Osteocyte (in vitro differentiated cells): ENCODE results near the gene RNASE9. TPM values are rescaled to one million over a fixed set of nuclear protein-coding genes. Genes with fewer than 3 reads are reported as not detected.

ENCODE experiments used
- DNase-seq: peaks from one replicate; pipeline ENCODE4 v3.0.0; 2021; ENCODE audit warnings: mixed read lengths; ENCODE audit not compliant: unreplicated experiment; ENCODE audit errors: extremely low spot score
- H3K27ac Mint-ChIP-seq: one replicate; pipeline ENCODE4 v1.8.0; 2021; ENCODE audit warnings: mild to moderate bottlenecking, mixed read lengths; ENCODE audit not compliant: unreplicated experiment
- H3K27me3 Mint-ChIP-seq: one replicate; pipeline ENCODE4 v1.8.0; 2021; ENCODE audit warnings: mixed read lengths; ENCODE audit not compliant: unreplicated experiment
- H3K36me3 Mint-ChIP-seq: one replicate; pipeline ENCODE4 v1.8.0; 2021; ENCODE audit warnings: mixed read lengths; ENCODE audit not compliant: unreplicated experiment
- H3K4me1 Mint-ChIP-seq: one replicate; pipeline ENCODE4 v1.8.0; 2021; ENCODE audit warnings: mixed read lengths; ENCODE audit not compliant: unreplicated experiment
- H3K4me3 Mint-ChIP-seq: one replicate; pipeline ENCODE4 v1.8.0; 2021; ENCODE audit warnings: mild to moderate bottlenecking, moderate library complexity, mixed read lengths; ENCODE audit not compliant: unreplicated experiment
- H3K9me3 Mint-ChIP-seq: one replicate; pipeline ENCODE4 v1.8.0; 2021; ENCODE audit warnings: mixed read lengths; ENCODE audit not compliant: unreplicated experiment
- total RNA-seq: library from RNA; stranded (reverse); gene quantifications from 2 replicates; pipeline ENCODE4 v1.2.1, GENCODE V29; 2021
- TF ChIP-seq, protein P1 (sequence below): fragments of 200-600 bp; sonication (generic); IDR thresholded peaks from 2 replicates; pipeline ENCODE4 v1.5.0; 2021; ENCODE audit warnings: antibody characterized with exemption, mild to moderate bottlenecking, moderate library complexity

RNASE9 gene
- total RNA-seq, 1 donor from 2014 or later, result not detected

DNA sequence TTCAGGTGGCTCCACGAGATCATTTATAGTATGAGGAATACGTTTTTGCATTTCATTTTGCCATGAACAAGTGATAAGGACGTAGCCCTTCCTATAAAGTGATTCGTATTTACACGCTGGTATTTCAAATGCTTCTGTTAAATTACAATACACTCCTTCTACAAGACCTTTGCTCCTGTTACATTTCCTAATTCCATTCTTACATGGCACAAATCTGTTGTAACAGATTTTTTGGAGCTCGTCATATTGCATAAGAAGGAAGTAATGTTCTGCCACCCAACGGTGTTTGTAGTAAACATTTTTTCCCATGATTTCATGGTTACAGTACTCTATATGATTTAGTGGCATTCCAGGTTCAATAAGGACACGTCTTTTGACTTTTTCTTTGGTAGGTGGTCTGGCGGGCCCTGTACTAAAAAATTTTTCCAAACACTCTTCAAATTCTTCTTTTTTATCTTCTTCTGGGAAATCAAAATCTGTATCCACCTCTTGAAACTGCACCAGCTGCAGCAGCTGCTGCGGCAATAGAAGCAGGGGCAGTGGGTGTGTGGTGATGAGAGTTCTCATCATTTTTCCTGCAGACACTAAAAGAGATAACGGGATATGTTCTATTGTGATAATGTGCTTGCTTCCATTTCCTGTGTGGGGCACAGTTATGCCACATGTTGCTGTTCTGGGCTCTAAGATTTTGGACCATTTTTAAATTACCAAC, 4.2 kb downstream of the RNASE9 start:
- no peak for DNase-seq
- TF ChIP-seq, protein P1, sequence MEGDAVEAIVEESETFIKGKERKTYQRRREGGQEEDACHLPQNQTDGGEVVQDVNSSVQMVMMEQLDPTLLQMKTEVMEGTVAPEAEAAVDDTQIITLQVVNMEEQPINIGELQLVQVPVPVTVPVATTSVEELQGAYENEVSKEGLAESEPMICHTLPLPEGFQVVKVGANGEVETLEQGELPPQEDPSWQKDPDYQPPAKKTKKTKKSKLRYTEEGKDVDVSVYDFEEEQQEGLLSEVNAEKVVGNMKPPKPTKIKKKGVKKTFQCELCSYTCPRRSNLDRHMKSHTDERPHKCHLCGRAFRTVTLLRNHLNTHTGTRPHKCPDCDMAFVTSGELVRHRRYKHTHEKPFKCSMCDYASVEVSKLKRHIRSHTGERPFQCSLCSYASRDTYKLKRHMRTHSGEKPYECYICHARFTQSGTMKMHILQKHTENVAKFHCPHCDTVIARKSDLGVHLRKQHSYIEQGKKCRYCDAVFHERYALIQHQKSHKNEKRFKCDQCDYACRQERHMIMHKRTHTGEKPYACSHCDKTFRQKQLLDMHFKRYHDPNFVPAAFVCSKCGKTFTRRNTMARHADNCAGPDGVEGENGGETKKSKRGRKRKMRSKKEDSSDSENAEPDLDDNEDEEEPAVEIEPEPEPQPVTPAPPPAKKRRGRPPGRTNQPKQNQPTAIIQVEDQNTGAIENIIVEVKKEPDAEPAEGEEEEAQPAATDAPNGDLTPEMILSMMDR, result no peak
- H3K27ac Mint-ChIP-seq, result no peak overlapping the region

DNA sequence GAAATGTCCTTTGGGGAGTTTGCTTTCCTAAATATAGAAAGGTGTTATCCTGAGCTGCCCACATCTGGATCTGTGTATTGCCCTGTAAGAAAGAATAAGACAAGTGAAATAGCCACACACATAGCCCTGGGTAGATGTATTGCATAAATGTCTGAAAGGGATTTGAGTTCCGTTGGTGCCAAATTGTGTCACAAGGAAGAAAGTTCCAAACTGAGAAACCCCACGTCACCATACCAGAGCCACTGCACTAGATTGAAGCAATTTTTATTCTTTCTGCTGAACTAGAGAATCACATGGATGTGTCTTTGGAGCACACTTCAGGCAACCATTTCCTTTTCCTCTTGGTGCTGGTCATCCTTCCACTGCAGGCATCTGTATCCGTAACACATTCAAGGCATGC, 5.0 kb downstream of the RNASE9 start:
- Mint-ChIP-seq H3K4me3 (no peak overlapping the region), H3K27me3 (peaks cover 9% of the 10 kb centered on the region), H3K4me1 (no peaks in the 10 kb centered on the region), H3K36me3 (no peaks in the 10 kb centered on the region), H3K27ac (no peak overlapping the region), H3K9me3 (no peaks in the 10 kb centered on the region)
- TF ChIP-seq, protein P1, result no peak
- no peak for DNase-seq

More for the DNA sequence above, 4.2 kb downstream of the RNASE9 start:
- no peaks in the 10 kb centered on the region for H3K9me3 Mint-ChIP-seq
- no peaks in the 10 kb centered on the region for H3K36me3 Mint-ChIP-seq
- H3K4me1 Mint-ChIP-seq, result no peaks in the 10 kb centered on the region
- no peak overlapping the region for H3K4me3 Mint-ChIP-seq
- H3K27me3 Mint-ChIP-seq, result peaks cover 10% of the 10 kb centered on the region

DNA sequence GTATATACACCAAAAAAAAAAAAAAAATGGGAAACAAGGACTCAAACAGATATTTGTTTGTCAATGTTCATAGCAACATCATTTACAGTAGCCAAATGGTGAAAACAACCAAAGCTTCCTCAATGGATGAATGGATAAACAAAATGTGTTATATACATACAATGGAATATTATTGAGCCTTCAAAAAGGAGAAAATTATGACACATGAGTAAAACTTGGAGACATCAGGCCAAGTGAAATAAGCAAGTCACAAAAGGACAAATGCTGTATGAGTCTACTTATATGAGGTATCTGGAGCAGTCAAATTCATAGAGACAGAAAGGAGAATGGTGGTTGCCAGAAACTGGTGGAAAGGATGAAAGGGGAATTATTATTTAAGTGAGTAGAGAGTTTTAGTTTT, 7.8 kb downstream of the RNASE9 start:
- TF ChIP-seq, protein P1, result no peak

DNA sequence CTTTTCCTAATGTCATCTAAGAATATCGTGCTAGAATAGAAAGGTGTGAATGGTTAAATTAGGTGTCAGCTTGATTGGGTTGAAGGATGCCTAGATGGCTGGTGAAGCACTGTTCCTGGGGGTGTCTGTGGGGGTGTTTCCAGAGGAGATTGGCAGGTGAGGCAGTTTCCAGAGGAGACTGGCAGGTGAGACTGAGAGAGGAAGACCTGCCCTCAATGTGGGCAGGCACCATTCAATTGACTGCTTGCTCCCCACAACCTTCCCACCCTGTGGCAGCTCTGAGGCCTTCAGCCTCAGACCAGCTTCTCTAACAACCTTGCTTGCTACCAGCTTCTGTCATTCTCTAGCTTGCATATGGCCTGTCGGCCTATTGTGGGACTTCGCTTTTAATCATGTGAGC, 9.2 kb downstream of the RNASE9 start:
- Mint-ChIP-seq H3K4me3 (no peak overlapping the region), H3K36me3 (no peaks in the 10 kb centered on the region), H3K4me1 (no peaks in the 10 kb centered on the region), H3K27me3 (peaks cover 3% of the 10 kb centered on the region), H3K27ac (no peak overlapping the region), H3K9me3 (no peaks in the 10 kb centered on the region)
- TF ChIP-seq, protein P1, result no peak
- DNase-seq, result no peak

More for the DNA sequence above, 7.8 kb downstream of the RNASE9 start:
- Mint-ChIP-seq H3K36me3 (no peaks in the 10 kb centered on the region), H3K4me3 (no peak overlapping the region), H3K27ac (no peak overlapping the region), H3K9me3 (no peaks in the 10 kb centered on the region), H3K4me1 (no peaks in the 10 kb centered on the region), H3K27me3 (peaks cover 7% of the 10 kb centered on the region)
- no peak for DNase-seq

DNA sequence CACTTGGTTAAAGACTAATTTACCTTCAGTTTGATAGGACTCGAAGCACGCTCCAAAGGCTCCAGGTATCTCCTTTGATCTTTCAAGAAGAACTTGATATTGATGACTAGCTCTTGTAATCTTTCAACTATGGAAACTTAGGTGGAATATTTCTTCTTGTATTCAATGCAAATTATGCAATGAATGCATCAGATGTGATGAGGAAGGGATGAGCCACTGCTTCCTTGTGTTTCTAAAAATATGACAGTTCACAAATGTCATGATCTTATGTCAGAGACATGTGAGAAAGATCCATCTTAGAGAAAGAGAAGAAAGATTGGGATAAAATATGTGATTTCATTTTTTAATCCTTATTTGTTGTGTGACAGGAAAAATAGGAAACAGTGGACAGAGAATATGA, 9.9 kb downstream of the RNASE9 start:
- no peak for DNase-seq
- Mint-ChIP-seq H3K4me1 (no peaks in the 10 kb centered on the region), H3K27ac (no peak overlapping the region), H3K36me3 (no peaks in the 10 kb centered on the region), H3K27me3 (peaks cover 3% of the 10 kb centered on the region), H3K4me3 (no peak overlapping the region), H3K9me3 (no peaks in the 10 kb centered on the region)
- TF ChIP-seq, protein P1, result no peak
